NOMO-1 treated with DMSO at 0.1 percent for 48 hours (cell line): ENCODE data around the gene VPS35.

Experiments
- DNase-seq: peaks from one replicate; lab custom pipeline; 2025; ENCODE audit not compliant: unreplicated experiment; lab: John Stamatoyannopoulos, UW

The VPS35 gene

DNA sequence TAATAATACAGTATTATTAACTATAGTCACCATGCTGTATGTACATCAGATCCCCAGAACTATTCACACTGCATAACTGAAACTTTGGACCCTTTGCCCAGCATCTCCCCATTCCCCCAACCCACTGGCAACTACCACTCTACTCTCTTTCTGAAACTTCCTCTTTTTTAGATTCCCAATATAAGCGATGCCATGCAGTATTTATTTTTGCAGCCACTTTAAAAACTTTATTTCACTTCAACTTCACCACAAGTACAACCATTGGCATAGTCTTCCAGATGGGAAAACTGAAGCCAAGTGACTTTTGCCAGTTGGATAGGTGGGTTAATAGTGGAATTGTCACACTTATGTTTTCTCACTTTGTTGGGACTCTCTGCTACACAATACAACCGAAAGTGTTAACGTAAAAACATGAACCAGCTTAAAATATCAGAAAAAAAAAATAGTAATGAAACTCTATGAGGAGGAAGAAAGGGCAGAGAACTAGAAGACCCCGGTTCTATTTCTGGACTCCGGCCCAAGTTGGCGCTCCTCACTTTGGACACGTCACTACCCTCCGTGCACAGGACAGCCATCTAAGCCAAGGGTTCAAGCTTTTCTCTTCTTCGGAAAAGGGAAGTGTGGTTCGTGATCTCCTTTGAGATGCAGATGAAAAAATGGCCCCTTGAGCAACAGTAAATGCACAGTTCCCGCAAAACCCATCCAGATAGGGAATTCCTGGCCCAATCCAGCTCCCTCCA, 68.5 kb downstream of the VPS35 start:
- peak; percentile 62 for DNase-seq

DNA sequence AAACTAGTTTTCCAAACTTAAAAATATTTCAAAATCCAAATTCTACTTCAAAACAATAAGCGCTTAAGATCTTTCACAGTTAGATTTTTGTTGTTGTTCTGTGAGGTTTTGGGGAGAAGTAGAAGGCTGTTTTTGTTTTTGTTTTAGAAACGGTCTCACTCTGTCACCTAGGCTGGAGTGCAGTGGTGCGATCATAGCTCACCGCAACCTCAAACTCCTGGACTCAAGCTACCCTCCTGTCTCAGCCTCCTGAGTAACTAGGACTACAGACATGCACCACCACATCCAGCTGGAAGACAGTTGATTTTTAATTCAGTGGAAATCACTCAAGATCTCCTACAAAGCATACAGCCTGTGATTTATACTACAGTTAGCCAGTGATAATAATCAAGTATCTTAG, 70.5 kb downstream of the VPS35 start:
- no peak for DNase-seq

DNA sequence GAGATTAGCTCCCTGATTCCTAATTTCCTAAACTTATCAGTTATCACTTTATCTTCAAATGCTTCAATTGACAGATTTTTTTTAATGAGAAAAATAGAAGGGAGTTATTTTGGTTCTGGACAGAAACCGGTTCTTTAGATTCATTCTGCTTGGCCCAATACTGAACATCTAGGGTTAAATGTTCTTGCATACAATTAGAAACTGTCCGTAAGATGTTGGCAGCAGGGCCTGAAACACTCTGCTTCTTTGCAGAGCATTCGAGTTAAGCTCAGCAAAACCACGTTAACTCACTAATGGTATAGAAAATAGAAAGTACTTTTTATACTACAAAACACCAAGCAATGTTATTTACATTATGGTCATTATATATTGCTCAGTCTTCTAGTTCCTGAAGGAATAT, 75.0 kb downstream of the VPS35 start:
- no peak for DNase-seq

DNA sequence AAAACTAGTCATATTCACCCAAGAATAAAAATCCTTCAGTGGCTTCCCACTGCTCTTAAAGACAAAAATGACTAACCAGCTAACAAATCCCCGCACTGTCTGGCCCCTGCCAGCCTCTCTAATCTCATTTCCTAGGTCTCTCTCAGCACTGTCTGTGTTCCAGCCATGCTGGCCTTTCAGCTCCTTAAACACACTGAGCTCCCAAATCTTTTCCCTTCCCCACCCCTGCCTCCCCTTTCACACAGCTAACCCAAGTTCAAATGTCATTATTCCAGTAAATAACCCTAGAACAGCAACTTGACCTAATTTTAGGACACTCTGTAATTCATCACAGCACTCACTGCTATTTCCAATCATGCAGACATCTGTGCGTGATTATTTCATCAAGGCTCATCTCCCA, 75.6 kb downstream of the VPS35 start:
- DNase-seq = no peak

DNA sequence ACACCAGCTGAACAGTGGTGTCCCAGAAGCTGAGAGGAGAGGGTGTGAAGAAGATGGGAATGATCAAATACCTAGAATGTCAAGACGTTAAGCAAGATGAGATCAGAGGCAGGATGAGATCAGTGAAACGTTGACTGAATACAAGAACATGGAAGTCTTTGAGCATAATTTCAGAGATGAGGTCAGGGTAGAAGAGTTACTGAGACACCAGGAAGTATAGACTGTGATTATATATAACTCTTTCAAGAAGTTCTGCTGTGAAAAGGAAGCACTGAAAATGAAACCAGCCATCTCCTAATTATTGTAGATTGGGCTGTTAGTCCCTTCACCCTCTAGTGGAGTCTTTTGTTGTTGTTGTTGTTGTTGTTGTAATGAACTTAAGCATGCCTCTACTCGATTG, 76.9 kb downstream of the VPS35 start:
- peak; percentile 33 for DNase-seq

DNA sequence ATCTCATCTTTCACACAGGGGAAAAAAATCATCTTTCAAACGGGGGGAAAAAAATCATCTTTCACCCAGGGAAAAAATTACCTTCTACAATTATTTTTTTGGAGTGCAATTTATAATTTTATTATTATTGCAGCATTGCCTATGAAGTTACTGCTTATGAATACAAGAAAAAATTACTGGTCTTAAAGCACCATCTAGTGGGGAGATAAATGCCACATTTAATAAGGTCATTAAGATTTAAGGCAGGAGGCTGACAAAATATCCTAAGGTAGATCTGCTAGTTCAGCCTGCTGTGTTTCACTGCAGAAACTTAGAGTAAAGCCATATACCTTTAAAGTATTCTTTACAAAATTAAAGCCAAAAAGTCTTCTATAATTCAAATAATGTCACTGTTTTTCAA, 81.4 kb downstream of the VPS35 start:
- peak; percentile 6 for DNase-seq

DNA sequence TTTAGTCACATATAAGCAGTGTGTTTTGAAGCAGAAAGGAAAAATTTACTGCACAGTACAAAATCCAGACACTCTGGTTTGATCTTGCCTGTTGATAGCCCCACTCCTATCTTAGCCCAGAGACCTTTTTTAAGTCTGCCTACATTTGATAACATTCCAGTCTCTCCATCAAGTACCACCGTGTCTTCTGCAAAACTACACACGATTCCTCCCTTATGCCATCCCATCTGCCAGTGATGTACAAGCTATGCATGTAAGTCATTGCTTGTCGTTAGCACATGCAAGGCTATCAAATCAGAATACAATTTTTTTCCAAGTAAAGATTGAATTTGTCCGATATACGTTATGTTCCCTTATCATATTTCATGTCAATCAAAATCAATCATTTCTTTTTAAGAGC, 82.7 kb downstream of the VPS35 start:
- no peak for DNase-seq
